Lower lobe of right lung (tissue), 2 donors: ENCODE data around the gene PPP3CA. TPM values are rescaled to one million over a fixed set of nuclear protein-coding genes. Genes with fewer than 3 reads are reported as not detected.
A peak's percentile ranks its signal among the peaks of the same experiment; 100 is the strongest.

ENCODE experiments used
- ATAC-seq, 2 donors: fragments of 200-7000 bp; cut with Tn5 transposase; one replicate each; pipeline ENCODE4 v1.9.1; 2020 to 2022; ENCODE audit warnings: mild to moderate bottlenecking in 2 of 2, moderate library complexity in 2 of 2
- DNase-seq: peaks from one replicate; pipeline ENCODE4 v3.0.0-alpha.2; 2020
- H3K27ac ChIP-seq: fragments of 200-600 bp; one replicate; pipeline ENCODE4 v1.8.0; 2022
- H3K27me3 ChIP-seq: fragments of 200-600 bp; one replicate; pipeline ENCODE4 v1.8.0; 2022; ENCODE audit warnings: low read depth
- H3K36me3 ChIP-seq: fragments of 200-600 bp; one replicate; pipeline ENCODE4 v1.8.0; 2022; ENCODE audit warnings: mild to moderate bottlenecking
- H3K4me1 ChIP-seq: fragments of 200-600 bp; one replicate; pipeline ENCODE4 v1.8.0; 2022
- H3K4me3 ChIP-seq: fragments of 200-600 bp; one replicate; pipeline ENCODE4 v1.8.0; 2022; ENCODE audit warnings: mild to moderate bottlenecking
- H3K9me3 ChIP-seq: fragments of 200-600 bp; one replicate; pipeline ENCODE4 v1.8.0; 2022
- CTCF ChIP-seq: fragments of 200-600 bp; IDR thresholded peaks from one replicate; pipeline ENCODE4 v1.8.0; 2022; ENCODE audit warnings: antibody characterized with exemption, mild to moderate bottlenecking
- intact Hi-C: fragments of 100-400 bp; cut with DNase I; formaldehyde crosslinking; loops from one replicate; pipeline ENCODE4 v1.11.0; 2022
- total RNA-seq: library from RNA; stranded (reverse); fragmentation: NEBNext Ultra II Directional; extraction: Animal tissue kit (Norgen Biotek cat#: 25700); gene quantifications from one replicate; pipeline ENCODE4 v1.2.1, GENCODE V29; 2021
- donor health status: DM: no; HTN: yes; CAD: no; lungs with severe emphysema.

Gene PPP3CA
- total RNA-seq, 1 donor from 2014 or later: 50.2 TPM

- Histone ChIP-seq H3K4me1 (peaks cover 23% of the 10 kb centered on the region), H3K4me3 (no peak overlapping the region), H3K36me3 (no peaks in the 10 kb centered on the region), H3K27ac (no peak overlapping the region), H3K9me3 (no peaks in the 10 kb centered on the region), H3K27me3 (no peaks in the 10 kb centered on the region)
- DNase-seq (no peak), ATAC-seq (no peak)
- intact Hi-C loops: no loop called here
- TF ChIP-seq CTCF: no peak
Observed at GRCh38 chr4:101104312-101105052, 242.8 kb downstream of the PPP3CA start.

- Histone ChIP-seq H3K4me3 (no peak overlapping the region), H3K27ac (no peak overlapping the region), H3K9me3 (no peaks in the 10 kb centered on the region), H3K4me1 (peaks cover 23% of the 10 kb centered on the region), H3K36me3 (no peaks in the 10 kb centered on the region), H3K27me3 (no peaks in the 10 kb centered on the region)
- ATAC-seq (peak; percentile 50 to 55), DNase-seq (no peak)
- TF ChIP-seq CTCF: no peak
- intact Hi-C loops: no loop called here
Observed at GRCh38 chr4:101103381-101104142, 243.8 kb downstream of the PPP3CA start.

- intact Hi-C loops: no loop called here
- H3K4me1 ChIP-seq: peaks cover 23% of the 10 kb centered on the region
- no peak for ATAC-seq
- no peak overlapping the region for H3K4me3 ChIP-seq
- no peaks in the 10 kb centered on the region for H3K27me3 ChIP-seq
- no peak for TF ChIP-seq CTCF
- no peaks in the 10 kb centered on the region for H3K36me3 ChIP-seq
- no peak for DNase-seq
- no peak overlapping the region for H3K27ac ChIP-seq
- H3K9me3 ChIP-seq: no peaks in the 10 kb centered on the region
Observed at GRCh38 chr4:101102114-101102742, 245.1 kb downstream of the PPP3CA start.

- intact Hi-C loops: no loop called here
- H3K27me3 ChIP-seq: no peaks in the 10 kb centered on the region
- DNase-seq: no peak
Observed at GRCh38 chr4:101101072-101101471, 246.3 kb downstream of the PPP3CA start.

More at GRCh38 chr4:101101072-101101471, 246.3 kb downstream of the PPP3CA start:
- Histone ChIP-seq H3K9me3 (no peaks in the 10 kb centered on the region), H3K36me3 (no peaks in the 10 kb centered on the region), H3K4me3 (no peak overlapping the region), H3K27ac (no peak overlapping the region), H3K4me1 (peaks cover 23% of the 10 kb centered on the region)
- no peak for ATAC-seq
- no peak for TF ChIP-seq CTCF
